Central memory CD8-positive, alpha-beta T cell (primary cell): ENCODE measurements around the gene BLOC1S5.

ENCODE experiments used
- ATAC-seq: fragments of 150-1000 bp; cut with Tn5 transposase; replicated peaks from 2 replicates; pipeline ENCODE4 v1.10.0; 2022; ENCODE audit warnings: mild to moderate bottlenecking, moderate FRiP score, moderate number of reproducible peaks; ENCODE audit not compliant: poor library complexity, severe bottlenecking; ENCODE audit errors: extremely low read depth
- DNase-seq, 2 donors: peaks; one replicate each; pipeline ENCODE4 v3.0.0; 2021; ENCODE audit warnings: low spot score in 2 of 2
- H3K27ac Mint-ChIP-seq: one replicate; pipeline ENCODE4 v1.8.0; 2022; ENCODE audit warnings: low read depth, mild to moderate bottlenecking, moderate library complexity, mixed read lengths
- H3K27me3 Mint-ChIP-seq: one replicate; pipeline ENCODE4 v1.8.0; 2022; ENCODE audit warnings: mixed read lengths
- H3K36me3 Mint-ChIP-seq: one replicate; pipeline ENCODE4 v1.8.0; 2022; ENCODE audit warnings: mild to moderate bottlenecking, moderate library complexity, mixed read lengths; ENCODE audit not compliant: insufficient read depth
- H3K4me1 Mint-ChIP-seq: one replicate; pipeline ENCODE4 v1.8.0; 2022; ENCODE audit warnings: mixed read lengths
- H3K4me3 Mint-ChIP-seq: one replicate; pipeline ENCODE4 v1.8.0; 2022; ENCODE audit warnings: mild to moderate bottlenecking, moderate library complexity, mixed read lengths
- H3K9me3 Mint-ChIP-seq: one replicate; pipeline ENCODE4 v1.8.0; 2022; ENCODE audit warnings: mixed read lengths

Gene BLOC1S5

GRCh38 chr6:8074213-8074612, 10.0 kb upstream of the BLOC1S5 start:
- Mint-ChIP-seq H3K27me3 (no peaks in the 10 kb centered on the region), H3K4me3 (no peak overlapping the region), H3K27ac (no peak overlapping the region), H3K9me3 (no peaks in the 10 kb centered on the region), H3K36me3 (no peaks in the 10 kb centered on the region), H3K4me1 (no peaks in the 10 kb centered on the region)
- no peak for DNase-seq
- no peak for ATAC-seq

DNA sequence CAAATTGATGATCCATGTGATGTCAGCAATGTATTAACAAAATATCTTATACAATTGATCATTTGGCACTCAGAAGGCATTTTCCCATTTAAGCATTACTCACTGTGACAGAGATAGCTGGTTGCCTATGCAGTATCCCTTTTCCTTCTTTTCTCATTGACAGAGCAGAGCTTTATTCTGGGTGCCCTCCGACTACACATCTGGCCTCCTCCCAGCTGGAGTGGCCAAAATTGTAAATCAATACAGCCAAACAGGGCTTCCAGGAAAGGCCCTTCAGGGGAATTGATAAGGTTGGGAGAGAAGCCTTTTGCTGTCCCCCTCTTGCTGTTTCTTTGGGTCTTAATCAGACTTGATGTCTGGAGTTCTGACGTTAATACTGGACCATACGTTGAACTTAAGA, 9.6 kb upstream of the BLOC1S5 start:
- no peaks in the 10 kb centered on the region for H3K4me1 Mint-ChIP-seq
- H3K27me3 Mint-ChIP-seq, result no peaks in the 10 kb centered on the region
- H3K27ac Mint-ChIP-seq, result no peak overlapping the region
- no peak for ATAC-seq
- DNase-seq, result no peak
- no peaks in the 10 kb centered on the region for H3K36me3 Mint-ChIP-seq
- no peaks in the 10 kb centered on the region for H3K9me3 Mint-ChIP-seq
- H3K4me3 Mint-ChIP-seq, result no peak overlapping the region

DNA sequence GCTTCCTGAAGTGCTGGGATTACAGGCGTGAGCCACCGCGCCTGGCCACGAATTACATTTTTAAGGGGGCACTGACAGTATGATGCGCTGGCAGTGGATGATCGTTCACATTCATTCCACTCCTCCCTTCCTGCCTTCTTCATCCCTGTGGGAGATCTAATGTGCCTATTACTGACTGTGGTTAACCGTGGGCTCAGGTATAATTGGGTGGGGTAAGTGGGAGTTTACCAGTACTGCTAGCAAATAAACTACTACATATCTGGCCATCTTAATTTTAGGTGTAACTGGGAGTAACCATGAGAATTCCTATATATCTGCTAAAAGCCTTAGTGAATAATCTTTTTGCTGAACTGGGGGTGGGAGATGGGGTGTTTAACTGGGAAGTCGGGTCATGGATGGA, 6.5 kb upstream of the BLOC1S5 start:
- DNase-seq, result no peak
- H3K4me1 Mint-ChIP-seq, result peaks cover 5% of the 10 kb centered on the region
- no peak overlapping the region for H3K4me3 Mint-ChIP-seq
- H3K9me3 Mint-ChIP-seq, result no peaks in the 10 kb centered on the region
- ATAC-seq, result no peak
- H3K27ac Mint-ChIP-seq, result no peak overlapping the region
- no peaks in the 10 kb centered on the region for H3K27me3 Mint-ChIP-seq
- no peaks in the 10 kb centered on the region for H3K36me3 Mint-ChIP-seq

- Mint-ChIP-seq H3K27ac (no peak overlapping the region), H3K4me3 (no peak overlapping the region), H3K27me3 (no peaks in the 10 kb centered on the region), H3K4me1 (peaks cover 14% of the 10 kb centered on the region), H3K36me3 (no peaks in the 10 kb centered on the region), H3K9me3 (no peaks in the 10 kb centered on the region)
- DNase-seq (no peak), ATAC-seq (no peak)
Observed at GRCh38 chr6:8069631-8070284, 5.6 kb upstream of the BLOC1S5 start.

- no peaks in the 10 kb centered on the region for H3K9me3 Mint-ChIP-seq
- H3K36me3 Mint-ChIP-seq, result peaks cover 2% of the 10 kb centered on the region
- DNase-seq (no peak), ATAC-seq (no peak)
- H3K4me3 Mint-ChIP-seq, result no peak overlapping the region
- H3K27me3 Mint-ChIP-seq, result no peaks in the 10 kb centered on the region
- H3K27ac Mint-ChIP-seq, result no peak overlapping the region
- peaks cover 16% of the 10 kb centered on the region for H3K4me1 Mint-ChIP-seq
Observed at GRCh38 chr6:8069151-8069550, 5.0 kb upstream of the BLOC1S5 start.

GRCh38 chr6:8066108-8066507, 1.9 kb upstream of the BLOC1S5 start:
- H3K27ac Mint-ChIP-seq, result no peak overlapping the region
- peaks cover 26% of the 10 kb centered on the region for H3K4me1 Mint-ChIP-seq
- H3K36me3 Mint-ChIP-seq, result peaks cover 10% of the 10 kb centered on the region
- H3K4me3 Mint-ChIP-seq, result no peak overlapping the region
- no peaks in the 10 kb centered on the region for H3K27me3 Mint-ChIP-seq
- no peaks in the 10 kb centered on the region for H3K9me3 Mint-ChIP-seq
- DNase-seq (no peak), ATAC-seq (no peak)

- no peak overlapping the region for H3K27ac Mint-ChIP-seq
- DNase-seq (no peak), ATAC-seq (no peak)
- H3K4me1 Mint-ChIP-seq, result peaks cover 26% of the 10 kb centered on the region
- H3K9me3 Mint-ChIP-seq, result no peaks in the 10 kb centered on the region
- H3K4me3 Mint-ChIP-seq, result no peak overlapping the region
- peaks cover 10% of the 10 kb centered on the region for H3K36me3 Mint-ChIP-seq
- no peaks in the 10 kb centered on the region for H3K27me3 Mint-ChIP-seq
Observed at GRCh38 chr6:8065519-8065911, 1.3 kb upstream of the BLOC1S5 start.

- H3K4me1 Mint-ChIP-seq, result peaks cover 30% of the 10 kb centered on the region
- no peaks in the 10 kb centered on the region for H3K27me3 Mint-ChIP-seq
- peaks cover 15% of the 10 kb centered on the region for H3K36me3 Mint-ChIP-seq
- H3K4me3 Mint-ChIP-seq, result peak overlapping the region; percentile 94
- no peak for DNase-seq
- H3K27ac Mint-ChIP-seq, result peak overlapping the region; percentile 95
- no peaks in the 10 kb centered on the region for H3K9me3 Mint-ChIP-seq
- ATAC-seq, result no peak
Observed at GRCh38 chr6:8064638-8065518, 689 bp upstream of the BLOC1S5 start.

DNA sequence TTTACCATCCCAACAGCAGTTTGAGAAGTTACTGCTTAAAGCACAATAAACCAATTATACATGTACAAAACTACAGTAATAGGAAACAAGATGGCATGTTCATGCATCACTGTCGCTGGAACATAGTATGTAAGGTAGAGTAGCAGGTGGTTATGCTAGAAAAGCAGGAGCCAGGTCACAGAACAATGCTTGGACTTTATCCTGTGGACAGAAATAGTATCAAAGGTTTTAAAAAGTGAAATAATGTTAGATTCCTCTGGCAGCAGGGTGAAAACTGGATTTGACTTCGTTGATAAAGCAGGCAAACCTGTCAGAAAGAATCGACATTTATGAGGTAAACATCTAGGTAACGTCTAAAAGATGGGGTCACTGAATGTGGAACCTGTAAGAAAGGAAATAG, 2.5 kb downstream of the BLOC1S5 start:
- no peak for ATAC-seq
- DNase-seq, result no peak
- Mint-ChIP-seq H3K9me3 (no peaks in the 10 kb centered on the region), H3K27ac (no peak overlapping the region), H3K36me3 (peaks cover 19% of the 10 kb centered on the region), H3K4me3 (no peak overlapping the region), H3K4me1 (peaks cover 31% of the 10 kb centered on the region), H3K27me3 (no peaks in the 10 kb centered on the region)

DNA sequence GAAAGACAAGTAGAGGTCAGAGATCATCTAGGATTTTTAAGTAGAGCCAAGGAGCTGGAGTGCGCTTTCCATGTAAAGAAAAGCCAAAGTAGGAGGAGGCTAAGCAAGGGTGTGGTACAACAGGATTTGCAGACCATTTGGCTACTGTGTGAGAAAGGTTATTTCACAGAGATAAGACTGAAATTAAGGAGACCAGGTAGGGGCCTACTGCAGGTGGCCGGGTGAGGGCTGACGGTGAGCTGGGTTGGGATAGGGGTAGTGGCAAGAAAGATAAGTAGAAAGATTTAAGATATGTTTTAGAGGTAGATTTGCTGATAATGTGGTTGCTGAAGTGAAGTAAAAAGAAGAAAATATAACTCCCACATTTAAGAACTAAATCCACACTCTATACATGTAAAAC, 3.8 kb downstream of the BLOC1S5 start:
- Mint-ChIP-seq H3K9me3 (no peaks in the 10 kb centered on the region), H3K27me3 (no peaks in the 10 kb centered on the region), H3K4me1 (peaks cover 23% of the 10 kb centered on the region), H3K36me3 (peaks cover 26% of the 10 kb centered on the region), H3K4me3 (no peak overlapping the region), H3K27ac (no peak overlapping the region)
- ATAC-seq (no peak), DNase-seq (no peak)

GRCh38 chr6:8059129-8059528, 5.1 kb downstream of the BLOC1S5 start:
- H3K4me1 Mint-ChIP-seq, result peaks cover 16% of the 10 kb centered on the region
- no peaks in the 10 kb centered on the region for H3K27me3 Mint-ChIP-seq
- ATAC-seq (no peak), DNase-seq (no peak)
- H3K9me3 Mint-ChIP-seq, result no peaks in the 10 kb centered on the region
- H3K4me3 Mint-ChIP-seq, result no peak overlapping the region
- H3K27ac Mint-ChIP-seq, result no peak overlapping the region
- H3K36me3 Mint-ChIP-seq, result peaks cover 27% of the 10 kb centered on the region

DNA sequence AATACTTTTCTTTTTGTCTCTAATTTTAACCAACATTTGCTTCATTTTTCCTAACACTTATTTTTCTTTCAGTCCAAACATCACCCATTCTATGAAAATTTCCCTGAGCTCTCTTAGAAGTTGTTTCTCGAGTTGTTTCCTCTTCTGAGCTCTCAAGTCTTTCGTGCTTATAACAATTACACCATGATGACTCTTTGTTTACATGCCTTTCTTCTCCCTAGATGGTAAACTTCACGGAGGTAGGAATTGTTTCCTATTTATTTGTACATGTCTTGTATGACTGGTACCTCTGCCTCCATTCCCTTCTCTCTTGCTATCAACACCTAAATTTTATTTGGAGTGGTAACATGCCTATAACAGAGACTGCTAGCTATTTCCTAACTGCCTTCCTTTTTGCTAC, 6.4 kb downstream of the BLOC1S5 start:
- H3K4me1 Mint-ChIP-seq, result peaks cover 11% of the 10 kb centered on the region
- DNase-seq (no peak), ATAC-seq (no peak)
- H3K9me3 Mint-ChIP-seq, result no peaks in the 10 kb centered on the region
- H3K36me3 Mint-ChIP-seq, result peaks cover 25% of the 10 kb centered on the region
- no peaks in the 10 kb centered on the region for H3K27me3 Mint-ChIP-seq
- H3K4me3 Mint-ChIP-seq, result no peak overlapping the region
- no peak overlapping the region for H3K27ac Mint-ChIP-seq

GRCh38 chr6:8057263-8057662, 6.9 kb downstream of the BLOC1S5 start:
- H3K9me3 Mint-ChIP-seq, result no peaks in the 10 kb centered on the region
- ATAC-seq (no peak), DNase-seq (no peak)
- no peaks in the 10 kb centered on the region for H3K27me3 Mint-ChIP-seq
- peaks cover 25% of the 10 kb centered on the region for H3K36me3 Mint-ChIP-seq
- H3K4me3 Mint-ChIP-seq, result no peak overlapping the region
- H3K4me1 Mint-ChIP-seq, result peaks cover 6% of the 10 kb centered on the region
- no peak overlapping the region for H3K27ac Mint-ChIP-seq
